ENCODE measurements around the gene PRRG2. TPM values are rescaled to one million over a fixed set of nuclear protein-coding genes. Genes with fewer than 3 reads are reported as not detected.
A peak's percentile ranks its signal among the peaks of the same experiment; 100 is the strongest.

PRRG2 gene
- total RNA-seq, 1 donor from 2014 or later: 7.6 TPM

GRCh38 chr19:49539192-49539952 is 41.7 kb upstream of the PRRG2 start:
- Histone ChIP-seq H3K36me3 (peaks cover 27% of the 10 kb centered on the region), H3K27ac (no peak overlapping the region), H3K4me1 (peaks cover 1% of the 10 kb centered on the region), H3K4me3 (no peak overlapping the region), H3K27me3 (ENCODE audit: low read depth) (no peaks in the 10 kb centered on the region), H3K9me3 (no peaks in the 10 kb centered on the region)
- DNase-seq (no peak), ATAC-seq (no peak)
- intact Hi-C loops (cut with DNase I): no loop called here
- no peak for TF ChIP-seq CTCF (IDR thresholded peaks at IDR 0.05)

DNA sequence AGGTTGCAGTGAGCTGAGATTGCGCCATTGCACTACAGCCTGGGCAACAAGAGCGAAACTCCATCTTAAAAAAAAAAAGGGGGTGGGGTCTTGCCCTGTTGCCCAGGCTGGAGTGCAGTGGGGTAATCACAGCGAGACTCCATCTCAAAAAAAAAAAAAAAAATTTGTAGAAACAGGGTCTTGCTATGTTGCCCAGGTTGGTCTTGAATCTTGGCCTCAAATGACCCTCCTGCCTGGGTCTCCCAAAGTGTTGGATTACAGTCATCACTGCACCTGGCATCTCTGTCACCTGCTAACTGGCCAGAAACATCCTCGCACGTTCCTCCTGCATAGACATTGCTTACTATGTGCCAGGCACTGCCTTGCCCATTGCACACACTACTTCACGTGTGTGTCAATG is 39.2 kb upstream of the PRRG2 start:
- H3K27me3 ChIP-seq (ENCODE audit: low read depth): no peaks in the 10 kb centered on the region
- H3K9me3 ChIP-seq: no peaks in the 10 kb centered on the region
- H3K27ac ChIP-seq: no peak overlapping the region
- peaks cover 5% of the 10 kb centered on the region for H3K4me1 ChIP-seq
- peaks cover 25% of the 10 kb centered on the region for H3K36me3 ChIP-seq
- TF ChIP-seq CTCF (IDR thresholded peaks at IDR 0.05): no peak
- ATAC-seq: no peak
- no peak overlapping the region for H3K4me3 ChIP-seq
- no peak for DNase-seq
- intact Hi-C loops (cut with DNase I): no loop called here

GRCh38 chr19:49542446-49542845 is 38.7 kb upstream of the PRRG2 start:
- Histone ChIP-seq H3K9me3 (no peaks in the 10 kb centered on the region), H3K36me3 (peaks cover 20% of the 10 kb centered on the region), H3K27ac (no peak overlapping the region), H3K4me3 (no peak overlapping the region), H3K27me3 (ENCODE audit: low read depth) (no peaks in the 10 kb centered on the region), H3K4me1 (peaks cover 9% of the 10 kb centered on the region)
- TF ChIP-seq CTCF (IDR thresholded peaks at IDR 0.05): no peak
- DNase-seq (no peak), ATAC-seq (peak in 1 of 2 donors; percentile 6)
- intact Hi-C loops (cut with DNase I): no loop called here

- no peak for TF ChIP-seq CTCF (IDR thresholded peaks at IDR 0.05)
- H3K27me3 ChIP-seq (ENCODE audit: low read depth): no peaks in the 10 kb centered on the region
- H3K4me3 ChIP-seq: no peak overlapping the region
- H3K4me1 ChIP-seq: peaks cover 9% of the 10 kb centered on the region
- no peak overlapping the region for H3K27ac ChIP-seq
- ATAC-seq: no peak
- H3K36me3 ChIP-seq: peaks cover 19% of the 10 kb centered on the region
- H3K9me3 ChIP-seq: no peaks in the 10 kb centered on the region
- intact Hi-C loops (cut with DNase I): no loop called here
- DNase-seq: no peak
Observed at GRCh38 chr19:49543032-49543431, 38.1 kb upstream of the PRRG2 start.

GRCh38 chr19:49544154-49544553 is 37.0 kb upstream of the PRRG2 start:
- no peak overlapping the region for H3K27ac ChIP-seq
- DNase-seq (no peak), ATAC-seq (no peak)
- H3K4me1 ChIP-seq: peaks cover 9% of the 10 kb centered on the region
- TF ChIP-seq CTCF (IDR thresholded peaks at IDR 0.05): no peak
- H3K4me3 ChIP-seq: no peak overlapping the region
- peaks cover 10% of the 10 kb centered on the region for H3K36me3 ChIP-seq
- intact Hi-C loops (cut with DNase I): no loop called here
- no peaks in the 10 kb centered on the region for H3K27me3 ChIP-seq (ENCODE audit: low read depth)
- no peaks in the 10 kb centered on the region for H3K9me3 ChIP-seq

Data from lower lobe of right lung (tissue), 2 donors.